Mesenchymal stem cell (in vitro differentiated cells and primary cell): Measurements from ENCODE around the gene SPATA2L.
"Not testable (repeated sequence)": the region's sequence is repeated elsewhere in the genome, so short reads cannot be mapped to it uniquely, and the experiment has no call there.

Experiments
- DNase-seq: peaks from one replicate; pipeline ENCODE4 v3.0.0-alpha.2; 2013
- H2AFZ ChIP-seq: one replicate; pipeline ENCODE4 v1.6.1; 2013; ENCODE audit warnings: low read depth, mild to moderate bottlenecking, control low read depth, inconsistent platforms, low read length, moderate library complexity
- H2AK5ac ChIP-seq: 2 replicates; pipeline ENCODE4 v1.6.1; 2013; ENCODE audit warnings: low read length, moderate library complexity, mild to moderate bottlenecking, inconsistent platforms; ENCODE audit not compliant: severe bottlenecking
- H2BK120ac ChIP-seq: one replicate; pipeline ENCODE4 v1.6.1; 2013; ENCODE audit warnings: low read depth, mild to moderate bottlenecking, inconsistent platforms, low read length, moderate library complexity
- H2BK12ac ChIP-seq, 2 experiments: one replicate each; pipeline ENCODE4 v1.6.1; 2013; ENCODE audit warnings: inconsistent platforms in 2 of 2, low read length in 2 of 2, mild to moderate bottlenecking in 2 of 2, moderate library complexity in 2 of 2, control low read depth in 1 of 2
- H2BK15ac ChIP-seq: one replicate; pipeline ENCODE4 v1.6.1; 2013; ENCODE audit warnings: mild to moderate bottlenecking, low read depth, inconsistent platforms; ENCODE audit not compliant: poor library complexity, severe bottlenecking
- H2BK5ac ChIP-seq: 2 replicates; pipeline ENCODE4 v1.6.1; 2013; ENCODE audit warnings: low read depth, mild to moderate bottlenecking, low read length, control low read depth, inconsistent platforms; ENCODE audit not compliant: poor library complexity, severe bottlenecking
- H3K14ac ChIP-seq, 2 experiments: one replicate each; pipeline ENCODE4 v1.6.1; 2013; ENCODE audit warnings: inconsistent platforms in 2 of 2, low read length in 2 of 2, control low read depth in 1 of 2, mild to moderate bottlenecking in 1 of 2, moderate library complexity in 1 of 2
- H3K18ac ChIP-seq, 2 experiments: one replicate each; pipeline ENCODE4 v1.6.1; 2013; ENCODE audit warnings: inconsistent platforms in 2 of 2, low read length in 2 of 2, control low read depth in 1 of 2, low read depth in 1 of 2, mild to moderate bottlenecking in 1 of 2
- H3K23ac ChIP-seq, 2 experiments: one replicate each; pipeline ENCODE4 v1.6.1; 2013; ENCODE audit warnings: inconsistent platforms in 2 of 2, low read length in 2 of 2, mild to moderate bottlenecking in 2 of 2, moderate library complexity in 2 of 2, control low read depth in 1 of 2
- H3K27ac ChIP-seq: 2 replicates; pipeline ENCODE4 v1.5.1; 2013; ENCODE audit warnings: mild to moderate bottlenecking, moderate library complexity, low read length, control low read depth, inconsistent platforms; ENCODE audit not compliant: poor library complexity, severe bottlenecking
- H3K27me3 ChIP-seq, 2 experiments: 2 replicates each; pipeline versions ENCODE4 v1.6.1 to v1.7.0; 2013; ENCODE audit warnings: low read length in 2 of 2, mild to moderate bottlenecking in 2 of 2, moderate library complexity in 2 of 2, control low read depth in 1 of 2, inconsistent platforms in 1 of 2; ENCODE audit not compliant: control insufficient read depth in 1 of 2, insufficient read depth in 1 of 2
- H3K36me3 ChIP-seq, 2 experiments: 2 replicates each; pipeline versions ENCODE4 v1.6.1 to v1.7.0; 2013; ENCODE audit warnings: low read length in 2 of 2, control low read depth in 1 of 2, inconsistent platforms in 1 of 2, low read depth in 1 of 2, mild to moderate bottlenecking in 1 of 2; ENCODE audit not compliant: insufficient read depth in 2 of 2, control insufficient read depth in 1 of 2
- H3K4ac ChIP-seq, 2 experiments: one replicate each; pipeline ENCODE4 v1.6.1; 2013; ENCODE audit warnings: inconsistent platforms in 2 of 2, low read length in 2 of 2, mild to moderate bottlenecking in 2 of 2, moderate library complexity in 2 of 2, control low read depth in 1 of 2, low read depth in 1 of 2
- H3K4me1 ChIP-seq: 2 replicates; pipeline ENCODE4 v1.6.1; 2013; ENCODE audit warnings: low read depth, low read length, control low read depth; ENCODE audit not compliant: control insufficient read depth, insufficient read depth
- H3K4me2 ChIP-seq: 2 replicates; pipeline ENCODE4 v1.6.1; 2013; ENCODE audit warnings: low read length, mild to moderate bottlenecking, inconsistent platforms; ENCODE audit not compliant: poor library complexity, severe bottlenecking
- H3K4me3 ChIP-seq, 2 experiments: 2 replicates each; pipeline versions ENCODE4 v1.5.1 to v1.7.0; 2013; ENCODE audit warnings: low read length in 2 of 2, mild to moderate bottlenecking in 2 of 2, control low read depth in 1 of 2, low read depth in 1 of 2; ENCODE audit not compliant: insufficient read depth in 1 of 2
- H3K79me1 ChIP-seq: replicated peaks from 2 replicates; pipeline ENCODE4 v1.6.1; 2013; ENCODE audit warnings: mild to moderate bottlenecking, control low read depth, low read length, inconsistent platforms; ENCODE audit not compliant: poor library complexity, severe bottlenecking
- H3K9ac ChIP-seq: 2 replicates; pipeline ENCODE4 v1.7.0; 2013; ENCODE audit warnings: mild to moderate bottlenecking, low read length, moderate library complexity
- H3K9me3 ChIP-seq: 2 replicates; pipeline ENCODE4 v1.7.0; 2013; ENCODE audit warnings: mild to moderate bottlenecking, low read length; ENCODE audit not compliant: control insufficient read depth
- H4K8ac ChIP-seq: one replicate; pipeline ENCODE4 v1.6.1; 2013; ENCODE audit warnings: inconsistent platforms, mild to moderate bottlenecking, low read length, moderate library complexity
- H4K91ac ChIP-seq: one replicate; pipeline ENCODE4 v1.6.1; 2013; ENCODE audit warnings: mild to moderate bottlenecking, low read length, inconsistent platforms
- WGBS: methylation state at CpG from one replicate; pipeline ENCODE4 v1.1.7; 2013; ENCODE audit warnings: mixed read lengths; 5-methylcytosine and 5-hydroxymethylcytosine counted together

SPATA2L gene

GRCh38 chr16:89690392-89690901 is 11.1 kb downstream of the SPATA2L start:
- Histone ChIP-seq H3K23ac (no peak overlapping the region), H2BK5ac (no peak overlapping the region), H3K9me3 (no peaks in the 10 kb centered on the region), H2BK15ac (no peak overlapping the region), H3K4me2 (no peak overlapping the region), H3K4me1 (peaks cover 23% of the 10 kb centered on the region), H3K27ac (no peak overlapping the region), H2BK120ac (no peak overlapping the region), H3K36me3 (peaks cover 56 to 67% of the 10 kb centered on the region in 2 experiments), H3K4me3 (no peak overlapping the region), H4K8ac (no peak overlapping the region), H3K4ac (no peak overlapping the region), H3K27me3 (no peaks in the 10 kb centered on the region), H3K79me1 (peaks cover 34% of the 10 kb centered on the region), H2BK12ac (no peak overlapping the region), H3K14ac (no peak overlapping the region), H2AK5ac (no peak overlapping the region), H2AFZ (no peak overlapping the region), H3K18ac (no peak overlapping the region), H3K9ac (no peak overlapping the region), H4K91ac (no peak overlapping the region)
- no peak for DNase-seq
- 96% methylated on average over 16 of the region's 16 CpGs for WGBS

GRCh38 chr16:89689621-89690020 is 11.9 kb downstream of the SPATA2L start:
- H3K18ac ChIP-seq, H3K27ac ChIP-seq, H2BK5ac ChIP-seq, H4K91ac ChIP-seq, DNase-seq, H2BK15ac ChIP-seq, H3K27me3 ChIP-seq, H4K8ac ChIP-seq, H3K4me3 ChIP-seq, H3K14ac ChIP-seq, H3K23ac ChIP-seq, H2AK5ac ChIP-seq, H3K4me2 ChIP-seq, H2BK12ac ChIP-seq, H3K4ac ChIP-seq, H2AFZ ChIP-seq, H2BK120ac ChIP-seq, H3K9ac ChIP-seq, H3K9me3 ChIP-seq: not testable (repeated sequence)
- 97% methylated on average over 2 of the region's 4 CpGs for WGBS
- Histone ChIP-seq H3K36me3 (peaks cover 49 to 65% of the 10 kb centered on the region in 2 experiments), H3K4me1 (peaks cover 23% of the 10 kb centered on the region), H3K79me1 (peaks cover 34% of the 10 kb centered on the region)

DNA sequence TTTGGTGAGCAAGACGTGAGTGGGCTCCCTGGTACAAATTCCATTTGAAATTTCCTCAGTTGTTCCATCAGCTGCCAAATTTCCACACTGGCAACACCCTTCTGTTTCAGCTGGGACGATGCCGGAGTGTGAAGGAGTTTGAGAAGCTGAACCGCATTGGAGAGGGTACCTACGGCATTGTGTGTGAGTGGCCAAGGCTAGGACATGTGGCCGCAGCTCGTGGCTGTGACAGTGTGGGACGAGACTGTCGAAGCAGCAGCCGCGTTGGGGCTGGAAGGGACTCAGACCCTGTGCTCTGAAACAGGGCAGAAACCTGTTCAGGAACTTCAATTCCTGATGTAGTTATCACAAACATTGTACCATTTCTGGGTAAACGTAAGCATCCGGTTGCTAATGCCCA is 12.4 kb downstream of the SPATA2L start:
- Histone ChIP-seq H2AFZ (no peak overlapping the region), H3K4ac (no peak overlapping the region), H3K9ac (no peak overlapping the region), H3K27ac (no peak overlapping the region), H3K18ac (no peak overlapping the region), H2AK5ac (no peak overlapping the region), H3K4me3 (no peak overlapping the region), H3K27me3 (no peaks in the 10 kb centered on the region), H2BK12ac (no peak overlapping the region), H2BK15ac (no peak overlapping the region), H3K36me3 (peaks cover 46 to 62% of the 10 kb centered on the region in 2 experiments), H3K23ac (no peak overlapping the region), H3K14ac (no peak overlapping the region), H2BK120ac (no peak overlapping the region), H2BK5ac (no peak overlapping the region), H3K79me1 (peaks cover 34% of the 10 kb centered on the region), H3K4me1 (peaks cover 23% of the 10 kb centered on the region), H3K9me3 (no peaks in the 10 kb centered on the region), H3K4me2 (no peak overlapping the region), H4K91ac (no peak overlapping the region), H4K8ac (no peak overlapping the region)
- no peak for DNase-seq
- WGBS, result 97% methylated on average over 13 of the region's 13 CpGs

GRCh38 chr16:89688395-89688794 is 13.1 kb downstream of the SPATA2L start:
- Histone ChIP-seq H3K4me2 (no peak overlapping the region), H2BK5ac (no peak overlapping the region), H4K91ac (no peak overlapping the region), H2BK15ac (no peak overlapping the region), H3K79me1 (peaks cover 31% of the 10 kb centered on the region), H3K4ac (no peak overlapping the region), H3K18ac (no peak overlapping the region), H2AFZ (no peak overlapping the region), H3K9ac (no peak overlapping the region), H3K36me3 (peaks cover 39 to 55% of the 10 kb centered on the region in 2 experiments), H3K23ac (no peak overlapping the region), H3K9me3 (no peaks in the 10 kb centered on the region), H2BK12ac (no peak overlapping the region), H2BK120ac (no peak overlapping the region), H4K8ac (no peak overlapping the region), H3K27ac (no peak overlapping the region), H3K14ac (no peak overlapping the region), H3K4me3 (no peak overlapping the region), H3K27me3 (no peaks in the 10 kb centered on the region), H2AK5ac (peak overlapping the region; percentile 40), H3K4me1 (peaks cover 23% of the 10 kb centered on the region)
- WGBS, result 96% methylated on average over 5 of the region's 5 CpGs
- no peak for DNase-seq
